GM18861 (cell line): Measurements from ENCODE around the gene R3HCC1L.
"Not testable (repeated sequence)": the region's sequence is repeated elsewhere in the genome, so short reads cannot be mapped to it uniquely, and the experiment has no call there.

Experiments used
- ATAC-seq: cut with Tn5 transposase; IDR thresholded peaks from one replicate; pipeline ENCODE4 v1.9.1; 2021; ENCODE audit not compliant: unreplicated experiment

Gene R3HCC1L

DNA sequence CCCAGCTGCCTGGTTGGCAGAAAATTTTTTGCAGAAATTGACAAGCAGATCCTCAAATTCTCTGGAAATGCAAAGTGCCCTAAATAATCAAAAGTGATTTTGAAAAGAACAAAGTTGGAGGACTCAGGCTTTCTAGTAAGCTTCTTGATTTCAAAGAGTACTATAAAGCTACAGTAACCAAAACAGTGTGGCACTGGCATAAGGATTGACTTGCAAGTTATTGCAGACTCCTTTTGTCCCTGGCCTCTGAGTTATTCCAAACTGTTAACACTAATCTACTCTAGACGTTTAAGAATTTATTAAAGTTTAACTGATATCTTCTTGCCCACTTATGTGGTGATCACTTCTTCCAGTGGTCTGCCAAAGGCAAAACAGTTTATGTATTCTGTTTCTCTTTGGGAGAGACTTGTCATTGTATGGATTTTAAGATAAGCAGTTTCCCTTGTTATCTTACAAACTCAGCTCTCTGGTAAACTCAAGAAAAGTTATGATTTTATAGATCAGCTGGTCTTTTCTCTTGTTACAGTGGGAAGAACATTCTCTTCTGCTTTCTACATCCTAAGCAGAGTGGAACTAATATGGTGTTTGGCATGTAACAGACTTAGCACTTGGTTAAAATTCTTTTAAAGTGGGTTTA lies 92.2 kb downstream of the R3HCC1L start:
- ATAC-seq, result no peak

DNA sequence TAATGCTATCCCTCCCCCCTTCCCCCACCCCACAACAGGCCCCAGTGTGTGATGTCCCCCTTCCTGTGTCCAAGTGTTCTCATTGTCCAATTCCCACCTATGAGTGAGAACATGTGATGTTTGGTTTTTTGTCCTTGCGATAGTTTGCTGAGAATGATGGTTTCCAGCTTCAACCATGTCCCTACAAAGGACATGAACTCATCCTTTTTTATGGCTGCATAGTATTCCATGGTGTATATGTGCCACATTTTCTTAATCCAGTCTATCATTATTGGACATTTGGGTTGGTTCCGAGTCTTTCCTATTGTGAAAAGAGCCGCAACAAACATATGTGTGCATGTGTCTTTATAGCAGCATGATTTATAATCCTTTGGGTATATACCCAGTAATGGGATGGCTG lies 93.3 kb downstream of the R3HCC1L start:
- not testable (repeated sequence) for ATAC-seq

DNA sequence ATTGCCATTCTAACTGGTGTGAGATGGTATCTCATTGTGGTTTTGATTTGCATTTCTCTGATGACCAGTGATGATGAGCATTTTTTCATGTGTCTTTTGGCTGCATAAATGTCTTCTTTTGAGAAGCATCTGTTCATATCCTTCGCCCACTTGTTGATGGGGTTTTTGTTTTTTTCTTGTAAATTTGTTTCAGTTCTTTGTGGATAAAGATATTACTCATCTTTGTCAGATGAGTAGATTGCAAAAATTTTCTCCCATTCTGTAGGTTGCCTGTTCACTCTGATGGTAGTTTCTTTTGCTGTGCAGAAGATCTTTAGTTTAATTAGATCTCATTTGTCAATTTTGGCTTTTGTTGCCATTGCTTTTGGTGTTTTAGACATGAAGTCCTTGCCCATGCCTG lies 93.8 kb downstream of the R3HCC1L start:
- ATAC-seq, result not testable (repeated sequence)

DNA sequence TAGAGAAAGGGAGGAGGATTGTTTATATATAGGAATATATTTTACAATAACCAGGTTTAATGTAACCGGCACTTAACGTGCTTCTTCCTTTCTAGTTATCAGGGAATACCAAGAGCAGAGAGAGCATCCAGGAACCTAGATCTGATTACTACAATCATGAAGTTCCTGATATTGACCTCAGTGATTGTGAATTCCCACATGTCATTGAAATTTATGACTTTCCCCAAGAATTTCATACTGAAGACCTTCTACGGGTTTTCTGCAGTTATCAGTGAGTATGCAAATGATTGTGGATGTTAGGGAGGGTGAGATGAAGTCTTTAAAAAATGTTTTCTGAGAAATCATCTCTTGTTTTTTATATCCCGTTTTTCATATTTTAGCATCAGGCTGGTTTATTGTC lies 97.0 kb downstream of the R3HCC1L start:
- no peak for ATAC-seq

DNA sequence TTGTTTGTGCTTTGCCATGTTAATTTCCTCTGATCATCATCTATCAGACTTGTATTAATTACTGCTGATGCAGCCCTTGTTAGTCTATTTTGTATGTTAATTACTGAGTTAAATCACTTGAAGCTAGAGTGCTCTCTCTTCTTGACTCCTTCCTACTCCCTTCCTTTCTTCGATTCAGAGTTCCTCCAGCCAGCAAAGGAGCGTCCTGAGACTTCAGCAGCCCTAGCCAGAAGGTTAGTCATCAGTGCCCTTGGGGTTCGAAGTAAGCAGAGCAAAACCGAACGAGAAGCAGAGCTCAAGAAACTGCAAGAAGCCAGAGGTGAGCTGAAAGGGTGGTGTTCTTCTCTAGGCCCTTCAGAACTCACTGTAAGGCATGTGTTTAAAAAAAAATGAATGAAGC lies 101.4 kb downstream of the R3HCC1L start:
- ATAC-seq, result no peak

GRCh38 chr10:98236862-98237261 lies 102.4 kb downstream of the R3HCC1L start:
- no peak for ATAC-seq

- ATAC-seq, result no peak
Measured at GRCh38 chr10:98238391-98238790, 103.9 kb downstream of the R3HCC1L start.

- no peak for ATAC-seq
Measured at GRCh38 chr10:98240524-98240923, 106.1 kb downstream of the R3HCC1L start.

DNA sequence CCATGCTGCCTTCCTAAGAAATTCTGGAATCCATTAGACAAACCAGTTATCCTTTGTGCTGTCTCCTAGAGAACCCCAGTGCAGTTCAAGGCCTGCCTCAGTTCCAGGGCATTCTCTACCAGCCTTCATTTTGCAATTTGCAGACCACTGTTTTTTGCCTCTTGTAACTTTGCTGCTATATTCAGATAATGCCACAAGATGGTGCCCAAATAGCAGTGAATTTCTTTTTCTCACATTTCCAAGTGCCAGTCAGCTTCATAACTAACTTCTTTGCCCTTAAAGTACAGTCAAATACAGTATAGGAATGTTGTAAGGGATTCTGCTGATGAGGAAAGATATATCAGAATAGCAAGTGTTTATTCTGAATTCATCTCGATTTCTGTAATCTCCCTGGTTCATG lies 108.4 kb downstream of the R3HCC1L start:
- no peak for ATAC-seq

DNA sequence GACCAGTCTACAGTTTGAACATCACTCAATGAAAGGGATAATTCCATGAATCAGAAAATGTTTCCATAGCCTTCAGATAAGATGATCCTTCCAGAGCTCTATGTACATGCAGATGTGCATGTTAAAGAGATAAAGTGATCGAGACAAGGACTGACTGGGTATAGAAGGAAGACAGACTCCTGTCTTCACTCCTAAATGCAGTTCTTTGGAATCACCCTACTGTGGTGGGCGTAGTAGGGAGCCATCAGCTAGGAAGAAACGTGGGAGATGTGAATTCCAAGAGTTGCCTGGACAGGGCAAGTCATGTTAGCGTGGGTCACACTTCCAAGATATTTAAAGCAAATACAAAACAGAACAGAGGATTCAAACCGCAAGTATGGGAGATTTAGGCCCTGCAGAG lies 109.7 kb downstream of the R3HCC1L start:
- no peak for ATAC-seq

DNA sequence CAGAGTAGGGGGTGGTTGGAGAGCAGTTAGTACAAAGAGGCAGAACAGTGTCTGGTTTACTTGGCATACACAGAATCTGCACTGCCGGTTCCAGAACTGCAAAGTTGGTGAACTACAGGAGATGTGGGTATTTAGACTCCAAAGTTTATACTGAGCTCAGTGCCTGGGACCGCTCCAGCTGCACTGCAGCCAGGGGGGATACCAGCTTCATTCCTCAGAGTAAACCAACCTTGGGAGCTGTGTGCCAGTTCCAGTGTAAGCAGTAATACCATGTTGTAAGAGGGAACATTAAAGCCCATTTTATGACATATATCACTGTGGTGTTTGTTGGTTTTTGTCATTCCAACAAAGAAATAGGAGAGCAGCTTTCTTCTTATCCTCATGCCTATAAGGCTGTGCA lies 110.1 kb downstream of the R3HCC1L start:
- no peak for ATAC-seq

GRCh38 chr10:98246911-98247805 lies 112.7 kb downstream of the R3HCC1L start:
- no peak for ATAC-seq

- no peak for ATAC-seq
Measured at GRCh38 chr10:98248018-98248417, 113.6 kb downstream of the R3HCC1L start.

- ATAC-seq, result no peak
Measured at GRCh38 chr10:98249134-98249533, 114.7 kb downstream of the R3HCC1L start.

DNA sequence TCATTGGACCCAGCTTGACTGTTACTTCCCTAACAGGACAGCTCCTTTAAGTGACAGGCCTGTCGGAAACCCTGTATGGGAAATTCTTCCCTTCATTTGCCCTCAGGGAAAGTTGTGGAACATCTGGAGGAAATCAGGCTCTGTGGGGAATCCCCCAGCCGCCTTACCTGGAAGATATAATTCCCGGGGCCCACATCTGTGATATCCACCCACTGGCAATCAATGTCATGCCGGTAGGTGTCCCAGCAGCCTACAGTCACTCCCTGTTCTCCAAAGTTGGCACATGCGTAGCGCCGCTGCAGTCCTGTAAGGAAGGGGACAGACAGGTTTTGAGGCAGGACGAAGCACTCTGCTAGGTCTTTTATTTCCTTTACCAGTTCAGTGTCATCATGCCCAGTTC lies 116.9 kb downstream of the R3HCC1L start:
- ATAC-seq, result no peak

DNA sequence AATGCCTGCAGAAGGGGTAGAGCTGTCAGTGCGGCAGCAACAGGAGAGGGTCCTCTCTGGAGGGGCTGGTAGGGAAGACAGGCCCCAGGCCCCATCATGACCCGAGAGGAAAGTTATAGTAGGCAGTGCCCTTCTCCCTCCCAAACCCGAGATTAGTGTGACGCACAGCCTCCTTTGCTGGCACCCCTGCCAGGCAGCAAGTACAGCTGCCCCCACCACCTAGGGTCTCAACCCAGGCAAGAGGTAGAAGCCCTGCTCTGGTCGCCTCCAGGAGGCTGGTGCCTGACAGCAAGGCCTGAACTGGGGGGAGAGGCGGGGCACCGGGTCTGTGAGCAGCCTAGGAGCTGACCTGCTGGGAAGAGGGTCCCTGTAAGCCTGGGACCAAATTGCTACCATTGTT lies 118.0 kb downstream of the R3HCC1L start:
- ATAC-seq, result no peak

DNA sequence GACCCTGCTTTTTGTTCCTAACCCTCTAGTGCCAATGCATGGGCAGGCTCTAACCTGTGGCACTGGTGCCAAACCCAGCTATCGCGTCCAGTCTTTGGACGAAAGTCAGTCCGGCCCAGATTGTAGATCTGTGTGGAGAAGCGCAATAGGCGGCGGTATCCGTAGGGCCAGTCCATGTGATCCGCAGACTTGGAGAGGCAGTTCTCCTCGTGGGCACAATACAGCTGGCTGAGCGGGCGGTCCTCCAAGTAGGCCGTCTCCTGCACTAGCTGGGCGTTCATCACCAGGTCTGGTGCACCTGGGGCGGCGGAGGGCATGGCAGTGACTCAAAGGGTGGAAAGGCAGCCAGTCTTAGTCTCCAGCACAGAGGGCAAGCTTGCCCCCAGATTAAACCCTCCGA lies 119.0 kb downstream of the R3HCC1L start:
- ATAC-seq, result no peak

DNA sequence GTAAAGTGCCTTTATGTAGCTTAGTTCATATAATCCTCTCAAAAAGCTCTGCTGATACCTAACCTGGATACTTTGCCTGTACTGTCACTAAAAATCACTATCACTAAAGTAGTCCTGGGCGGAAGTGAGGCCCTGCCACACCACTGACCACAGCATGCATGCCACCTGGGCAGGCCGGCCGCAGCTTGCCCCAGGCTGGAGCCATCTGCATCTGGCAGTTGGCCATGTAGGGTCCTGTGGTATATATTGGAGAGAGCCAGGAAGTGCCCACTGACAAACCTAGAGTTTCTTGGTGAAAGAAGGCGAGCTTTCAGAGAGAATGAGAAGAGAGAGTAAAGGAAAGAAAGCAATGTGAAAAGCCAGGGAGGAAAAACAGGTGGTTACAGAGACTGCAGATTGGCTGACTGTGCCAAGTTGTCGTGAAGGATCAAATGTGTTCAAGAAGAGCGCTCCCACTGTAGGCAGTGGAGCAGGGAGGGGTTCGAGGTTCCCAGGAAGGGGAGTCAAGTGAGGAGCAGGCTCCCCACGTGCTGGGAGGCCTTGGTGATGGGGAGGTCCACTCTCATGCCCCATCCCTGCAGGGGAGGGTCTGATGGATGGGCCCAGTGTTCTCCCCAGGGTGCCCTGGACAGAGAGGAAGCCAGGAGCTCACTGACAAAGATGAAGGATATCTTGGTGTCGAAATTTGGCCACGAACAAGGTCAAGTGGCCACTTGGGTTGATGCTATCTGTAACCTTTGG lies 119.9 kb downstream of the R3HCC1L start:
- ATAC-seq, result no peak

- no peak for ATAC-seq
Measured at GRCh38 chr10:98255146-98255877, 120.9 kb downstream of the R3HCC1L start.

DNA sequence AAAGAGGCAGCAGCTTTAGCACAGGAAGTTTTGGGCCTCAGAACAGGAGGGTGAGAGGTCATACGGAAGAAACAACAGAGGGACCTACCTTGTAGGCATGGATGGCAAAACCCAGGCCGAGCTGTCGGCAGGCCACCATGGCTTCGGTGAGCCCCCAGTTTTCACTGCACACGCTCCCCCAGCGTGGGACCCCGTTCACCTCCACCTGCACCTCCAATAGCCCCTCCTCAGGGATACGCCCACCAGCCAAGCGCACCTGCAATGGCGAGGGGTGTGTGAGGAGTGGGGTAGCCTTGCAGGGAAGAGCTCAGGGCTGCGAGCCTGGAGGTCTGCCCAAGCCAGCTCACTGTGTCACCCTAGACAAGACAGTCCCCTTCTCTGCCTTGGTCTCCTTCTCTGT lies 122.2 kb downstream of the R3HCC1L start:
- no peak for ATAC-seq

DNA sequence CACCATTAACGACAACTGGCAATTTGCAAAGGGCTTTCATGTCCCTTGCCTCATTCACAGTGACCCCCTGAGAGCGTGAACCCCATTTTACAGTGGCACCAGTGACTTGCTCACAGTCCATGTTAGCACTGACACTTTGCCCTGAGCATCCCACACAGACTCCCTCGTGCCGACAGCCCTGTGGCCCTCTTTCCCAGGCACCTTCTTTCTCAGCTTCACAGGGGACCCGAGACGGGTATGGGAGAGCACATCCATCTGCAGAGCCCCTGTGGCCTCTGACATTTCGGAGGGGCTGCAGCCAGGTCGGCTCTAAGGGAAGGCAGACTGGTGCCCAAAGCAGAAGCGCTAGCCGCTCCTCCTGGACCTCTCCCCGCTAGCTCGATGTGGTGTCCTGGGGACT lies 122.7 kb downstream of the R3HCC1L start:
- ATAC-seq, result no peak
